Muscle of arm (tissue), 12 donors: ENCODE data around the gene DACH1. TPM values are rescaled to one million over a fixed set of nuclear protein-coding genes. Genes with fewer than 3 reads are reported as not detected.

Experiments used
- DNase-seq: peaks from one replicate; pipeline ENCODE4 v3.0.0-alpha.2; 2013
- polyA plus RNA-seq, 12 donors: library from polyadenylated mRNA; unstranded; fragments of 120-200 nt; gene quantifications; one replicate each; pipeline ENCODE4 v1.2.1, GENCODE V29; 2013; ENCODE audit not compliant: insufficient read length in 12 of 12

The DACH1 gene
- polyA plus RNA-seq, 12 donors = 5.7 to 12.0 (median 10.6) TPM; not detected in 1

DNA sequence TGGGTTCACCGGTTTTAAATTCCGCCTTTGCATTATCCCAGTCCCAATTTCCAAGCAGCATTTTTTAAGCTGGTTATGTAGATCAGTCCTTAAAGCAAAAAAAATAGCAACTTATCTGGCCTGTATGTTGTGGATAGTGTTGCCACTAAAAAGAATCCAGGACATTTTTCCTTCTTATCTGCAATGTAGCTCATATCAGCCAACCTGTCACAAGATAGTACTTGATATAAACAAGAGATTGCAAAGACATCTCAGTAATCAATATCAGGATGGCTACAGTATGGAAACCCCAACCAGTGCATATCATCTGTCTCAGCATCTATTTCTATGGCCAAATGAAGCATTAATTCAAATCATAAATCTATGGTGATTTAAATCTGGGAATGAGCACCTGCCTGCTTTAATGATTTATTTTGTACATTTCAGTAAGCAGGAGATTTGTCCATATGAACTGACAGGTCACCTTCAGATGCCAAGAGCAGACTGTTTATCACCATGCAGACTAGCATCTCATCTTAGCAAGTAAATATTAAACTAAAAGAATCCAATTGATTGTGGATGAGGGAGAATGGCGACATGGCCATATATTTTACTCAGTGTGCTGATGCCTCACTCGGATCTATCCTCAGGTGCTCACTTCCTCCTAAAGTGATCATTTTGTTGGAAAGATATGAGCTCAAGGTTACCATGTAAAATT lies 240.4 kb downstream of the DACH1 start:
- DNase-seq = no peak

- DNase-seq = no peak
Observed at GRCh38 chr13:71625694-71626093, 241.3 kb downstream of the DACH1 start.

GRCh38 chr13:71624653-71625600 lies 242.1 kb downstream of the DACH1 start:
- no peak for DNase-seq

DNA sequence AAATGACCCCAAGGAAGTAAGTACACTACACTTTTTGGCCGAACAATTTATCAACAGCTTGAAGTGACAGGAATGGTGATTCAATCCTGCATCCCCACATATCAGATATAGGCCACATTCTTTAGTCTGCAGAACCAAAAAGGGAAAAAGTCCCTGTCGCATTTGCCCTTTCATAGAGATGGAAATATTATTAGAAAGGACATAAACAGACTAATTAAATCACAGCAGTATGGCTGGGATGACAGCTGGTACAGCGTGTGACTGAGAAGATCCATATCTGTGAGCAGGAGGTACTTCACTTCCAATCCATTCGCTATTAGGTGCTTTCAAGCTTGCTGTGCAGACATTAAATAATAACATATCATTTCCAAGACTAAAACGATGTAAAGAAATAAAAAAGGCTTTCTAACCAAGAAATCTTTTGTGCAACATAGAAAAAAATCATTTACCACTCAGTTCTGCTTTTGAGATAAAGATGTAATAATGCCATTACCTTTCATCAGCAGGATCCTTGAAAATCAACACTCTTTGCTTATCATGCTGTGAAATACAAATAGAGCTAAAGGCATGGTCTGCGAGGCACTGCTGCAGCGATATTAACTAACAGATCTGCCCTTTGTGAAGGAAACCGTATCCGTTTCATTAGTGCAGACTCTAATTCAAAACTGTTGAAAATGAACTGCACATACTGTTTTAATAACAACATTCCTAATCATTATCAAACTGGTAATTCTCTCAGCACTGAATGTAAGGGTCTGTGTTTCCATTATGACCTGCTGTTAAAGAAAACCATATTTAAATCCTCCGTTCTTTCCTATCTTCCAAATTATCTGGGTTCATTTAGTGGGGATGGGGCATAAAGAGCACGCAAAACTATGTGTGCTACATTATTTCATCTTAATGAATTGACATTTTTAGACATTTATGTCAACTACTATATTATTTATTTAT lies 245.6 kb downstream of the DACH1 start:
- no peak for DNase-seq

DNA sequence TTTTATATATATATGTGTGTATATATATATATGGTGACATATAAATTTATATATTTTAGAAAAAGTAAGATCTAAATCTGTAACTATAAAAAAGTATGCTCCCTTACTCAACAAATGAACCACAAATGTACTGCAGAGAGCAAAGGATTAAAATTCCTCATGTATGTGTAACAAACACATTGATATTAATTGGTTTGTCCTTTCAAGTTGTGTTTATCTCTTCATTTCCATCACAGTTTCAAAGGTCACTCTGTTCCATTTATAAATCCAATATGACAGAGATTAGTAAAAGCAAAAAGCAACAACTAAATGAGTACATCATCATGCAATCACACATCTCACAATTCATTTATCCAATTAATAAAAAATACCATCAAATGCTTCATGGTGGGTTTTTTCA lies 247.9 kb downstream of the DACH1 start:
- DNase-seq = no peak

DNA sequence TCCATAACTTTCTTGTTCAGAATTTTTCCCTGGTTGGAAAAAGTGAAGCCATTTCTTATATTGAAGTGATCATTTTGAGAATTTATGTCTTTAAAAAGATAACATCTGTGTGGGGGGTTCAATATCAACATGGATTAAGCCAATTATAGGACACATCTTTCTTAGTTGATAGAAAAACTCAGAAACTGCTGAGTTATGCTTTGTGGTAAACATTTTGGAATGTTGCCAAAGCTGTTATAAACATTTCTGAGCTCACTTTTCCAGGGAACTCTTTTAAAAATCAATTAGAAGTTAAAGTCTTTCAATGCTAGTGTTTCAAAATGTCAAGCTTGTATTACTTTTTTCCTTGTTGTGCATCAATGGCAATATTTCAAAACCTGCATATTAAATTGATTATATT lies 248.8 kb downstream of the DACH1 start:
- no peak for DNase-seq

DNA sequence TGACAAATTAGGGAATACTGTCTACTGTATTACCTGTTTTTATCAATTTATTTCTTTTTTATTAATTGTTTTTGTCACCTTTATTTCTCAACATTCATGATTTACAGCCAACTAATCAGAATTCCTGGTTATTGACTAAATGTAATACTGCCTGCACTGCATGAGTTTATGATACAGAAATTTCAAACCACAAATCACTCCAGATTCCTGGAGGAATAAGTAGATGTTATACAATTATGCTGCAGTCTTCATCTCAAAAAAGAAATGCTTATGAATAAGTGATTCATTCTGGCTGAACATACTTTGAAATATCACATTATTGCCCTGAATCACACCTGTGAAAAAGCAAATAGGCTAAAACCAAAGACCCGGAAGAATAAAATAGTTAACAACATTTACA lies 249.7 kb downstream of the DACH1 start:
- DNase-seq = no peak

- peak; percentile 11 for DNase-seq
Observed at GRCh38 chr13:71613066-71613745, 253.8 kb downstream of the DACH1 start.

DNA sequence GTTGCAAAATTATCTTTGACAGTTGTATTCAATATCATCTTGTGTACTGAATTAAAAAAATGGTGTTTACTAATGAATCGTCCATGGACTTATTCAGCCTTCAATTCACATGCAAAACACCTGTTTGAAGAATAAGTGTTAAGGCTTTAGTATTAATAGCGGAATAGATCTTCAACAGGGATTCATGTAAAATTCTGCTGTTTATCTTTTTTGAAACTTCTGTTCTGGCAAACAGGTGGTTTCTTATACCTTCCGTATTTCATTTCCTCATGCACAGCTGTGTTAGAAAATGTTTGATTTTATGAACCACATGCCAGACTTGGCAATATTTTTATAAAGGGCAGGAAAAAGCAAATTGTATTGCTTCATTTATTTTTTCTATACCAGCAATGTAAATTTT lies 255.7 kb downstream of the DACH1 start:
- DNase-seq = no peak

- DNase-seq = no peak
Observed at GRCh38 chr13:71610876-71611275, 256.1 kb downstream of the DACH1 start.

DNA sequence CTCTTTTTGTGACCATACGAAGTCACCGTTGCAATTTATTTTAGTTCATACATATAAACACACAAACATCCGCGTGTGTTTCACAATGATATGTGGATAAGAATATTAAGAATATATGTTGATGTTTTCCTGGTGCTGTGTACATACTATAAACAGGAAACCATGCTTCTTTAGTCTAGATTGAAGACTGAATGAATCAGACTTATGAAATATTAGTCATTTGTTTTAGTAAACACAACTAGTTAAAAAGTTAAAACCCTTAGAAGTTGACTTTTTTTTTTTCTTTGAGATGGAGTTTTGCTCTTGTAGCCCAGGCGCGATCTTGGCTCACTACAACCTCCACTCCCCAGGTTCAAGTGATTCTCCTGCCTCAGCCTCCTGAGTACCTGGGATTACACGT lies 257.7 kb downstream of the DACH1 start:
- DNase-seq = no peak

DNA sequence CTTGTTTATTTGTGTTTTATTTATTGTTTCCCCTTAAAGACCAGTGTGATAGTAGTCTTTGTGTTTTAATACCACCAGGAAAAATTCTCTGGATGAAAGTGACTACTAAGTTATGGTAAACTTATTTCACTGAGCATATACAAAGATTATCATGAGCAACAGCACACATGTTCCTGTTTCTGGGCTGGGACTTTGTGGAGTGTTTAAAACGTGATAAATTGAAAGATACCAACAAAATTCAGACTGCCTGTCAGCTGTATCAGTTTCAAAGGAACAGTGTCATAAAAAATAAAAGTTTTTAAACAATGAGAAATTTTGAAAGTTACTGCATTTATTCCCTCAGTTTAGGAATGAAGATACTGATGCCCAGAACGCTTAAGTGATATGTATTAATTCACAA lies 259.4 kb downstream of the DACH1 start:
- no peak for DNase-seq

- DNase-seq = no peak
Observed at GRCh38 chr13:71606818-71607217, 260.2 kb downstream of the DACH1 start.

DNA sequence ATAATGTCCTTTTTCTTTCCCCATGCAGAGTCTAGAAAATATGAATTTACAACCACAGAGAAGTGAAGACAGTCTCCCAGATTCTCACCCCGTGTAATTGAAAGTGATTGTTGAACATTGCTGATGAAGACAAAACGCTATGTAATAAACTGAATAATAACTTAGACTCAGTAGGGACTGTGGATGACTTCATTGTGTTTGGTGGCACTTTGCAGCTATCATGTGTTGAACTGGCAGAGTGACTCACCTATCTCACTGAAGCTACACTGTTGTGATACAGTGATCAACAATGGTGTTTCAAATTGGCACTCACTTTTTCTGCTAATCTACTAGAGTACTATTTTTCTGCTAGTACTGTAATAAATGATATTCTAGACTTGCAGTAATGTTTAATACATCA lies 261.3 kb downstream of the DACH1 start:
- DNase-seq = no peak

GRCh38 chr13:71603255-71603654 lies 263.7 kb downstream of the DACH1 start:
- DNase-seq = no peak

DNA sequence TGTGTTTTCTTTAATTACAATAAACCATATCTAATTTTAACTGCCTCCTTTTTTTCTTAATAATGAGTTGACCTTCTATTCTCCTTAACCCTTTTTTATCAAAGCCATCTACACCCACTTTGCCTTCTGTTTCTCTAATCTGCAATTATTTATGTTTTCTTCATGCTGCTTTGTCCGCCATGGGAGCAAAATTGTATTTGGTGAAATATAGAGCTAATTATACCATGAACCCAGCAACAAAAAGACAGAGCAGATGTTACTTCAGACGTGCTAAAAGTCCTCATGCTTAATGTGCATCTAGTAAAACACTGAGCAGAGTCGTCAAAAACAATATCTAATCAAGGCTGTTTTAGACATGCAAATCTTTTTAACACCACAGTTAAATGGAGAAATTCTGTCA lies 264.7 kb downstream of the DACH1 start:
- no peak for DNase-seq

- no peak for DNase-seq
Observed at GRCh38 chr13:71597150-71597549, 269.9 kb downstream of the DACH1 start.

DNA sequence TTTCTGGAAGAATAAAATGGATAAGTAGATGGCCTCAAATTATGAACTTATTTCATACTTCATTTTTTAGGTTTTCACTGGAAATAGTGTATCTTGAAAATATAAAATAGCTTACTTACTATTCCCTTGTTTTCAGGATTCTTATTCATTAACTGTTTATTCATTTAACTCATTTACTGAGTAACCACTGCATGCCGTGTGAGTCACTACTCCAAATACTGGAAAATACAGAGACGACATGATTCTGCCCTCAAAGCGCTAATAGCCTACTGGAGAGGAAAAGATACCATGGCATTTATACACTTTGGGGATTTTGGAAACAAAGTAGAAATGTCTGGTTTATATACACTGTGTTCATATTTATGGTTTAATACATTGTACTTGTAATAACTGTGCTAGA lies 270.9 kb downstream of the DACH1 start:
- DNase-seq = no peak

DNA sequence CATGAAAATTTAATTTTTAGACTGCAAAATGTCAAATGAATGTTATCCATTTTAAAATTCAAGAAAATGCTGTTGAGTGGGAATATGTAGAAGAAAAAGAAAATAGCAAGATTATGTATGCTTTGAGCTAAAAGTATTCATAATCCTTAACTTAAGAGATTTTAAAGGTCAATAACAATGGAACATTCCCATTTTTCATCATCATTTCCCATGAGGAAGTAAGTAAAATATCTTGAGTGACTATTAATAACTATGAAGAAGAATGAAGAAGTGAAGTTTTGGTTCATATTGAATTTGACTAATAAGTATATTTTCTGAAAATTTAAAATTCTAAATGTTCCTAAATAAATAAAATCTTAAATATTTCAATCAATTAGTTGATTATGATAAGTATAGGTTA lies 273.4 kb downstream of the DACH1 start:
- DNase-seq = no peak

GRCh38 chr13:71591374-71591773 lies 275.6 kb downstream of the DACH1 start:
- no peak for DNase-seq

- DNase-seq = no peak
Observed at GRCh38 chr13:71590654-71591148, 276.3 kb downstream of the DACH1 start.
